NOMO-1 (cell line): ENCODE measurements around the gene MTFR2.
"Not testable (repeated sequence)": the region's sequence is repeated elsewhere in the genome, so short reads cannot be mapped to it uniquely, and the experiment has no call there.

Experiments
- DNase-seq, 2 experiments: peaks; one replicate each; lab custom pipeline; 2025; ENCODE audit not compliant: unreplicated experiment in 2 of 2; lab: John Stamatoyannopoulos, UW

MTFR2 gene

GRCh38 chr6:136236466-136237293 lies 13.4 kb downstream of the MTFR2 start:
- no peak for DNase-seq

- no peak for DNase-seq
Measured at GRCh38 chr6:136235233-136235564, 14.9 kb downstream of the MTFR2 start.

DNA sequence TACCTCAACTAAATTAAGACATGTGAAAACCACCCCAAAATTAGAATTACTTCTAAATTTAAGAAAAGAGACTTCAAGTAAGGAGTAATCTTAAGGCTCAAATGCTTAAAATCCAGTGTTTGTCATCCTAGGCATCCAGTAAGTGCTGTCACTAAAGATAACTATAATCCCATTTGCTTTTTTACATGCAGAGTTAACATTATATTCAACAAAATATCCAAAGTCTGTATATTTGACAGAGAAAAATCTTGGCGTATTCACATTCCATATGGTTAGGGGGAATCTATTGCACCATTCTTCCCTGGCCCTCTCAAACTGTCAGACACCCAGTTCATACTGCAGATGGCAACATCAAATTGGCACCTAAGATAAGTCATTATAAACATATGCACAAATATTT lies 17.4 kb downstream of the MTFR2 start:
- no peak for DNase-seq

- no peak for DNase-seq
Measured at GRCh38 chr6:136230219-136230853, 19.8 kb downstream of the MTFR2 start.

- peak; percentile 54 to 89 for DNase-seq
Measured at GRCh38 chr6:136228814-136229213, 21.3 kb downstream of the MTFR2 start.

GRCh38 chr6:136226674-136227377 lies 23.3 kb downstream of the MTFR2 start:
- peak in 1 of 2 experiments; percentile 9 for DNase-seq

- peak; percentile 68 to 72 for DNase-seq
Measured at GRCh38 chr6:136226027-136226673, 24.0 kb downstream of the MTFR2 start.

- no peak for DNase-seq
Measured at GRCh38 chr6:136225496-136225895, 24.6 kb downstream of the MTFR2 start.

GRCh38 chr6:136224974-136225373 lies 25.1 kb downstream of the MTFR2 start:
- DNase-seq = not testable (repeated sequence)

- DNase-seq = no peak
Measured at GRCh38 chr6:136216503-136217401, 33.4 kb downstream of the MTFR2 start.

- DNase-seq = no peak
Measured at GRCh38 chr6:136213853-136214252, 36.3 kb downstream of the MTFR2 start.

DNA sequence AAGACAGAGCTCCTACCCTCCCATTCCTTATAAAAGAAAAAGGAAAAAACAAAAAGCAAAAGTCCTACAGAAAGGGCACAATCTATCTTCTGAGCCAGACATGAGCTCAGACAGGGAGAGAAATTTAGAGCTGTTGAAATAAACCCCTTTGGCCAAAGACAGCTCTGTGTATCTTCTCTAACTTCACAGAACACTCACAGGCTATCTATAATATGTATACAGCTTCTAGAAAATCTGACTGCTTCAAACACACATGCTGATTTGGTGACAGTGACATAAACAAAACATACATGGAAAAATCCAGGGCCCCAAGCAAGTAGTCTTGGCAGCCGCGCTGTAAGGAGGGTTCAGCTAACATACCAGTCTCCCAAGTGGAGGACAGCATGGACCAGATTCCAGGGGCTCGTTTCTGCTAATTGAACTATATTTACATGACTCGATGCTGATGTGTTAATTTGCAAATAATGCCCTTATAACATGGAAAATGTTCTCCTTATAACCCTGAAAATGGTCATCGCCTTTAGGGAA lies 37.0 kb downstream of the MTFR2 start:
- no peak for DNase-seq

DNA sequence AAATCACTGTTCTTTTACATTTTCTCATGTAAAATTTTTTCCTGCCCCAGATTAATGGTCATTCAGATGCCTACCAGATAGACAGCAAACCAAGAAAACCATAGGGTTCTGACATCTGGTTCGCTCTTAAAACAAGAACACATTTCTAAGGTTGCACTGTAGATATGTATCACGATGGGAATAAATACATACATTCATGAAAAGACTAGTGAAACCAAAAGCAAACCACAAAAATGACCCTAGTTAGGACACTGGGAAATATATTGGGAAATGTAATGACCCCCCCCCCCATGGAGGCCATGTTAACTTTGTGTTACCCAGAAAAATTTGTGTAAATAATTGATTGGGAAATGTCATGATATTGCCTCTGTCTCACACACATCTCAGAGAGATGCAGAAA lies 37.5 kb downstream of the MTFR2 start:
- no peak for DNase-seq

DNA sequence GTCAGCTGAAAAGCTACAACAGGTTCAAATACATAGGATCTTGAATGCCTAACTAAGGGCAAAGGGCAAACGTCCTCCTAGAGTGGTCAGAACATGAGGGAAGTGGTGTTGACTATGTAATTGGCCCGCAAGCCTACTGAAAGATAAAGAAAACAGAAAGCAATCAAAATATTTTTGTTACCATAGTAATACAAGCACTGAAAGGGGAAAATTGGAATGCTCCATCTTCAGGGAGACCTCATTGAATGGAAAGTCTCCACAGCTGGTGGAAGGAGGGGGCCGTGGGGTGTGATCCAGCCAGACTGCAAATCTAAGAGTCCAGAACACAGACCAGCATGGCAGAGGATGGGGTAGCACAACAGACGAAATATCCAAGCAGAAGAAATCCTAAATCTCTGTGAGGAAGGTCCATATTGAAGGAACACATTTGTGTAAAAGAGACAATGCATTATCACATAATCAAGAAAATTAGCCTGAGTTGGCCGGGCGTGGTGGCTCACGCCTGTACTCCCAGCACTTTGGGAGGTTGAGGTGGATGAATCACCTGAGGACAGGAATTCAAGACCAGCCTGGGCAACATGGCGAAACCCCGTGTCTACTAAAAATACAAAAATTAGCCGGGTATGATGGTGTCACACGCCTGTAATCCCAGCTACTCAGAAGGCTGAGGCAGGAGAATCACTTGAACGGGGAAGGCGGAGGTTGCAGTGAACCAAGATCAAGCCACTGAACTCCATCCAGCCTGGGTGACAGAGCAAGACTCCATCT lies 39.5 kb downstream of the MTFR2 start:
- no peak for DNase-seq

DNA sequence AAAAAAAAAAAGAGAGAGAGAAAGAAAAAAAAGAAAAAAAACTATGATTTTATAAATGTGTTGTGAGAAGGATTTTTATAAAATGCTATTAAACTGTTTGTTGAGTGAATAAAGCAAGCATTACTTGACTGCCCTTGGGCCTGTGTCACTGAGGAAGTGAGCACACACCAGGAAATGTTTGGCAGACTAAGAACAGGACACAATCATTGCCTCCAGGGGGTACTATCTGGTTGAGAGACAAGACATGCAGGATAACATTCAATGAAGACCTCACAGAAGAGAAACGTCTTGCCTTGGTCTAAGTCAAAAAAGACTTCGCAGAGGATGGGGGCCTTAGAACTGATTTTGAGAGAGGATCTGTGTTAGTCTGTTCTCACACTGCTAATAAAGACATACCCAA lies 40.6 kb downstream of the MTFR2 start:
- DNase-seq = no peak

GRCh38 chr6:136208783-136209182 lies 41.3 kb downstream of the MTFR2 start:
- no peak for DNase-seq

DNA sequence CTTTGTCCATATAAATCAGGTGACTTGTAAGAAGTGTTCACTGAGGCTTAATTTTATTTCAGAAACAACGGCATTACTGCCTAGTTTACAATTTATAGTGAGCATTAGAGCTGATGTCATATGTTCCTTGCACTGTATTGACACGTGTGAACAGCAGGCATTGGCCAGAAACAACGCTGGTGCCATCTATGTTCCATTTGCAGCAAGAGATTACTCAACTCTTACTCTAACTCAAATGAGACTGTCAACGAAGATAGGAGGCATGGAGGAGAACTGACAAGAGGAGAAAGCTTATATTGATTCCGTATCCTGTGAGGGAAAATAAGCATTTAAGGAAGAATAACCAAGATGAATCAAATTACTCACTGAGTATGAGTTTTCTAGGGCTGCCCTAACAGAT lies 48.4 kb downstream of the MTFR2 start:
- no peak for DNase-seq

DNA sequence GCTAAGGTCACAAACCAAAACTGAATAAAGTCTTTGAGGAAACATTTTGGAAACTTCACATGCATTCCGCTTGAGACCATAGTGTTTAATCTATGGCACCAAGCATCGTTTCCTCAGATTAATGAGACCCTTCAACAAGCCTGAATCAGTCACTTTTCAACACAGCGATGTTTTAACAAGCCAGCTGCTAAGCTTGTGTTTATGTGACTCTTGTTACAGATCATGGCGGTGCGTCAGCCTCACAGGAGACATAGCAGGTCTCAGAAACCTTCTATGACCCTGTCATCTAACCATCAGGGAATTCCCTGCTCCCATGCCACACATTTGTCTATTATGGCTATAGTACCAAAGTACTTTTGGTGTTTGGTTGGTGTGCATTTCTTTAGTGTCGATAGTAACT lies 57.2 kb downstream of the MTFR2 start:
- DNase-seq = no peak

GRCh38 chr6:136191606-136192312 lies 58.4 kb downstream of the MTFR2 start:
- DNase-seq = no peak
